Smooth muscle cell (in vitro differentiated cells): ENCODE results near the gene SNAI1. TPM values are rescaled to one million over a fixed set of nuclear protein-coding genes. Genes with fewer than 3 reads are reported as not detected.
A peak's percentile ranks its signal among the peaks of the same experiment; 100 is the strongest.

Experiments used
- DNase-seq: peaks from one replicate; lab custom pipeline; 2025; ENCODE audit not compliant: unreplicated experiment; lab: John Stamatoyannopoulos, UW
- H2AFZ ChIP-seq: fragments of 200-600 bp; sonication (generic); 2 replicates; pipeline ENCODE4 v1.6.0; 2016; ENCODE audit warnings: antibody characterized with exemption, low read depth, mild to moderate bottlenecking
- H3F3A ChIP-seq: fragments of 200-600 bp; sonication (generic); 2 replicates; pipeline ENCODE4 v1.6.0; 2017; ENCODE audit warnings: antibody characterized with exemption, low read depth
- H3K27ac ChIP-seq: fragments of 200-600 bp; sonication (generic); 2 replicates; pipeline ENCODE4 v1.5.1; 2016; ENCODE audit warnings: low read depth, mild to moderate bottlenecking
- H3K27me3 ChIP-seq: fragments of 200-600 bp; sonication (generic); 2 replicates; pipeline ENCODE4 v1.6.1; 2016; ENCODE audit warnings: low read depth, mild to moderate bottlenecking
- H3K36me3 ChIP-seq: fragments of 200-600 bp; sonication (generic); 2 replicates; pipeline ENCODE4 v1.5.1; 2016; ENCODE audit warnings: low read depth
- H3K4me1 ChIP-seq: fragments of 200-600 bp; sonication (generic); 2 replicates; pipeline ENCODE4 v1.5.1; 2016; ENCODE audit warnings: low read depth
- H3K4me2 ChIP-seq: fragments of 200-600 bp; sonication (generic); 2 replicates; pipeline ENCODE4 v1.6.0; 2016; ENCODE audit warnings: mild to moderate bottlenecking
- H3K4me3 ChIP-seq: fragments of 200-600 bp; sonication (generic); 2 replicates; pipeline ENCODE4 v1.5.1; 2016; ENCODE audit warnings: mild to moderate bottlenecking
- H3K79me2 ChIP-seq: fragments of 200-600 bp; sonication (generic); 2 replicates; pipeline ENCODE4 v1.6.0; 2016; ENCODE audit warnings: low read depth, mild to moderate bottlenecking
- H3K9ac ChIP-seq: fragments of 200-600 bp; sonication (generic); 2 replicates; pipeline ENCODE4 v1.6.0; 2016; ENCODE audit warnings: low read depth
- H3K9me3 ChIP-seq: fragments of 200-600 bp; sonication (generic); replicated peaks from 2 replicates; pipeline ENCODE4 v1.5.1; 2016; ENCODE audit warnings: low read depth
- H4K20me1 ChIP-seq: fragments of 200-600 bp; sonication (generic); 2 replicates; pipeline ENCODE4 v1.6.0; 2016; ENCODE audit warnings: low read depth
- WGBS: methylation state at CpG from one replicate; pipeline ENCODE4 v1.1.7; 2016; ENCODE audit warnings: low lambda C conversion rate; 5-methylcytosine and 5-hydroxymethylcytosine counted together
- polyA plus RNA-seq: library from polyadenylated mRNA; unstranded; fragments of >200 nt; fragmentation: Nextera tagmentation; extraction: Ambion mirVana; gene quantifications from 2 replicates; pipeline ENCODE4 v1.2.1, GENCODE V29; 2016
- total RNA-seq: library from RNA; depleted of rRNA; stranded (reverse); fragments of >200 nt; gene quantifications from 2 replicates; pipeline ENCODE4 v1.2.3, GENCODE V29; 2014
- TF ChIP-seq, protein P1 (sequence below): fragments of 200-600 bp; sonication (generic); IDR thresholded peaks from 2 replicates; pipeline ENCODE4 v1.5.1; 2017; ENCODE audit warnings: borderline replicate concordance, mild to moderate bottlenecking, antibody characterized with exemption; ENCODE audit not compliant: insufficient read depth, poor library complexity, severe bottlenecking

Gene SNAI1
- total and polyA plus RNA-seq, 2 experiments from 2014 or later: 3.7 to 20.7 TPM

DNA sequence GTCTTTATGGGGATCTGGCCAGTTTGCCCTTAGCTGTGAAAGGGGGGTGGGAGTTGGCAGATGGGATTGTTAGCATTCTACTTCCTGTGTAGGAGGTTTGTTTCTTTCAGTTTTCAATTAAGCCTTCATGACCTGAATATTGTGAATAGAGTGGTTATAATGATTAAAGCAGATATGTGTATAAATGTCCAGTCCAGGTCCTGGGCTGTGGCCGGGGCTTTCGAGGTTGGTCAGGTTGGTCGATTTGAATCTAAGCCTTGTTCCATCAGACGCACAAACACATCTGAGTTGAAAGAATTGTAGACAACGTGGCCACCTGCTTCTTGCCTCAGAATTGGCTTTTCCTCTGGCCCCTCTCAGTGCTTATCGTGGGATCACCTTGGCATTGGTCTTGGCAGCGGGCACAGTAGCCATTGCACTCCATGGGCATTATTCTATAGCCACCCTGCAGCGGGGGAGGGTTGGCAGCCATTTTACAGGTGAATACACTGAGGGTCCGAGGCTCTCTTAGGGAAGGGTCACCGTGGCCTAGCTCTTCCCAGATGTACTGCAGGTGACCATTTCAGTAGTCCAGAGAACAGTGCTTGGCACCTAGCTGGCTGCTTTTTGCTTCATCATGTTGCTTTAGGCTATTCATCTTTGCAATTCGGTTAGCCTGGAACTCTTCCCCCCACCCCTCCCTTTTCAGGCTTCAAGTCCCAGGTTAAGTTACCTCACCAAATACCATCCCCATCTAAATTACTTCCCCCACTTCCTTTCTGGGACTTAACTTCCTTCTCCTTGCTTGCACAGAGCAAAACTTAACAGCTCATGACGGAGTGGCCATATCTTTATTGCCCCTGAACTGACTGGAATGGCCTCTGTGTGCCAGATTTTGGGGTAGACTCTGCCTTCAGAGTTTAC is 45.5 kb upstream of the SNAI1 start:
- Histone ChIP-seq H3K4me3 (peak overlapping the region; percentile 96), H3K9me3 (no peaks in the 10 kb centered on the region), H3K4me1 (peaks cover 13% of the 10 kb centered on the region), H2AFZ (peak overlapping the region; percentile 86), H3F3A (no peaks in the 10 kb centered on the region), H3K27ac (peak overlapping the region; percentile 82), H3K27me3 (no peaks in the 10 kb centered on the region), H3K79me2 (peaks cover 63% of the 10 kb centered on the region), H3K4me2 (peak overlapping the region; percentile 94), H3K36me3 (no peaks in the 10 kb centered on the region), H3K9ac (peak overlapping the region; percentile 93), H4K20me1 (peaks cover 57% of the 10 kb centered on the region)
- DNase-seq: no peak
- 11% methylated on average over 12 of the region's 12 CpGs for WGBS
- TF ChIP-seq, protein P1, sequence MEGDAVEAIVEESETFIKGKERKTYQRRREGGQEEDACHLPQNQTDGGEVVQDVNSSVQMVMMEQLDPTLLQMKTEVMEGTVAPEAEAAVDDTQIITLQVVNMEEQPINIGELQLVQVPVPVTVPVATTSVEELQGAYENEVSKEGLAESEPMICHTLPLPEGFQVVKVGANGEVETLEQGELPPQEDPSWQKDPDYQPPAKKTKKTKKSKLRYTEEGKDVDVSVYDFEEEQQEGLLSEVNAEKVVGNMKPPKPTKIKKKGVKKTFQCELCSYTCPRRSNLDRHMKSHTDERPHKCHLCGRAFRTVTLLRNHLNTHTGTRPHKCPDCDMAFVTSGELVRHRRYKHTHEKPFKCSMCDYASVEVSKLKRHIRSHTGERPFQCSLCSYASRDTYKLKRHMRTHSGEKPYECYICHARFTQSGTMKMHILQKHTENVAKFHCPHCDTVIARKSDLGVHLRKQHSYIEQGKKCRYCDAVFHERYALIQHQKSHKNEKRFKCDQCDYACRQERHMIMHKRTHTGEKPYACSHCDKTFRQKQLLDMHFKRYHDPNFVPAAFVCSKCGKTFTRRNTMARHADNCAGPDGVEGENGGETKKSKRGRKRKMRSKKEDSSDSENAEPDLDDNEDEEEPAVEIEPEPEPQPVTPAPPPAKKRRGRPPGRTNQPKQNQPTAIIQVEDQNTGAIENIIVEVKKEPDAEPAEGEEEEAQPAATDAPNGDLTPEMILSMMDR: no peak

DNA sequence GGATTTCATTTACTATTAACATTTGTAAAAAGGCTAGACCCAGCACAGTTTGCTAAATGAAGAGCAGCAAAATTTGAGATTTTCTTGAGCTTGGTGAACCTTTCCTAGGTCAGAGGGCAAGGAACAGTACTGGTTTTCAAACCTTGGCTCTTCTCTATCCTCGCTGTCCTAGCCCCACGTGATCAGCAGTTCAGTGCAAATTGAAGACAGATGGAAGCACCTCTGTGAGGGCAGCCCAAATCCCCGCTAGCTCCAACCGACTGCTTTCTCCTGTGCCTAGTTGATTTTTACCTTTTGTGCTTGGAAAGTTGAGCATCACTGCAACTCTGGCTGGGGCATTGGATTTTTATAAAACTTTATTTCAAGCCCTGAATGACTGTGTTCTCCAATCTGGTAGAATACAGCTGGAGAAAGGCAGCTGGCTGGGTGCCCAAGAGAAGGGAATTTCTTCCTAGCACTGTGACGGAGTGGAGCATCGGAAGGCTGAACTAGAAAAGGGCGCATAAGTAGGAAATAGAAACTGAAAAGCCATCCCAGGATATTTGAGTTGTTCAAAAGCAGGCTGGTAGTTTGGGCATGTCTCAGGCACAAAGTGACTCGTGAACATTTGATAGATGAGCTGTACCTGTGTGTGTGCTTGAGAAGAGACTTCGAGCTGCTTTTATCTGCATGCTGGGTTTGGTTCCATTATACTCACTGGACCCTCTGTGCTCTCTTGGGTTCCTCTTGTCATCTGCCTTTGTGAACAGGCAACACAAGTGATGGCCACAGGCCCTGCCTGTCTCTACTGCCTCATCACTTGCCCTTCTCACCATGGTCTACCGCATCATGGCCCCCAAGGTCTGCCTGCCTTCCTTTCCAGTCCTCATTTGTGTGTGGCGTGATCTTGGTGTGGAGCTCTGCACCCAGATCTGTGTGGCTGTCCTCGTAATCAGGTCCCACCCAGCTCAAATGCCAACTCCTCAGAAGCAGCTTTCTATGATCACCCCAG is 44.3 kb upstream of the SNAI1 start:
- Histone ChIP-seq H3K27ac (no peak overlapping the region), H3K4me2 (peak overlapping the region; percentile 94), H3K4me3 (peak overlapping the region; percentile 96), H3K9ac (peak overlapping the region; percentile 24), H3K9me3 (no peaks in the 10 kb centered on the region), H3K36me3 (no peaks in the 10 kb centered on the region), H3K79me2 (peaks cover 74% of the 10 kb centered on the region), H3F3A (no peaks in the 10 kb centered on the region), H3K27me3 (no peaks in the 10 kb centered on the region), H4K20me1 (peaks cover 69% of the 10 kb centered on the region), H2AFZ (no peak overlapping the region), H3K4me1 (peaks cover 13% of the 10 kb centered on the region)
- peak; percentile 8 for DNase-seq
- TF ChIP-seq, protein P1: no peak
- WGBS: 68% methylated on average over 12 of the region's 12 CpGs

DNA sequence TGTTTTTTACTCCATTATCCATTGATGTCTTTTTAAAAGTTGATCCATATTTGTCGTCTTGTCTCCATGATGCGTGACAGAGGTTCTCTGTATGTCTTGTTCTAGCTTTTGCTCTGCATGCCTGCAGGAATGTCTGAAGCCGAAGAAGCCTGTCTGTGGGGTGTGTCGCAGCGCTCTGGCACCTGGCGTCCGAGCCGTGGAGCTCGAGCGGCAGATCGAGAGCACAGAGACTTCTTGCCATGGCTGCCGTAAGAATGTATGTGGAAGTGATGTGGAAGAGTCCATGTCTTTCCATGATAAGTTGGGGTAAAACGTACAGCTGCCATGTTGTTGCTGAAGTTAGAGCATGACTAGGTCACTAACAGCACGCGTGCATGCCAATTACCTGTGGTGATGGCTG is 41.3 kb upstream of the SNAI1 start:
- Histone ChIP-seq H3K9me3 (no peaks in the 10 kb centered on the region), H3K4me2 (no peak overlapping the region), H3K79me2 (peaks cover 82% of the 10 kb centered on the region), H2AFZ (no peak overlapping the region), H3K4me1 (peaks cover 13% of the 10 kb centered on the region), H3K36me3 (peaks cover under 1% of the 10 kb centered on the region), H3K4me3 (no peak overlapping the region), H3K27me3 (no peaks in the 10 kb centered on the region), H3K9ac (no peak overlapping the region), H3F3A (no peaks in the 10 kb centered on the region), H3K27ac (no peak overlapping the region), H4K20me1 (peaks cover 82% of the 10 kb centered on the region)
- TF ChIP-seq, protein P1: no peak
- WGBS: 98% methylated on average over 15 of the region's 15 CpGs
- no peak for DNase-seq
